GM12891 (cell line): ENCODE data around the gene ZNF787.

Experiments used
- PAX5 ChIP-seq: IDR thresholded peaks from 2 replicates; pipeline ENCODE4 v1.6.1; 2011; ENCODE audit warnings: low read length, moderate library complexity, mild to moderate bottlenecking; ENCODE audit not compliant: insufficient read depth, severe bottlenecking
- POLR2A ChIP-seq: IDR thresholded peaks from 2 replicates; pipeline ENCODE4 v1.6.1; 2011; ENCODE audit warnings: low read depth, low read length, control low read depth
- POLR2AphosphoS5 ChIP-seq: IDR thresholded peaks from 2 replicates; pipeline ENCODE4 v1.6.1; 2011; ENCODE audit warnings: low read depth, low read length, control low read depth
- POU2F2 ChIP-seq: IDR thresholded peaks from 2 replicates; pipeline ENCODE4 v1.6.1; 2011; ENCODE audit warnings: low read depth, mild to moderate bottlenecking, control low read depth, low read length, moderate library complexity
- SPI1 ChIP-seq: IDR thresholded peaks from 2 replicates; pipeline ENCODE4 v1.6.1; 2011; ENCODE audit warnings: low read depth, low read length, control low read depth
- TAF1 ChIP-seq: IDR thresholded peaks from 2 replicates; pipeline ENCODE4 v1.6.1; 2011; ENCODE audit warnings: low read depth, low read length, control low read depth

DNA sequence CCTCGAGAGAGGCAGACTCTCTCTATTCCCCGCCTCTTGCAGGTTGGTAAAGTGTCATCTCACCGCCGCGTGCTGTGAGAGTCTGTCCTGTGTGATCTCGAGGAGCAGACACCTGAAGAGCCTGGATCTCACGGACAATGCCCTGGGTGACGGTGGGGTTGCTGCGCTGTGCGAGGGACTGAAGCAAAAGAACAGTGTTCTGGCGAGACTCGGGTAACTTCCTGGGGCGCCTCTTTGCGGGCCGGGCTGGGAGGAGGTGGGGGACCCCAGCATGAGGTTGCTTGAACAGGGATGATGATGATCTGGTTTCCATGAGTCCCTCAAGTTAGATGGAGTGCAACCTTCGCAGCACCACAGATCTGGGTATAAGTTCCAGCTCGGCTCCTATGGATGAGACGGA, 67.5 kb downstream of the ZNF787 start:
- TF ChIP-seq POLR2AphosphoS5, result no peak
- TF ChIP-seq TAF1, result no peak
- no peak for TF ChIP-seq POLR2A
- TF ChIP-seq SPI1, result no peak
- no peak for TF ChIP-seq PAX5
- no peak for TF ChIP-seq POU2F2
